ENCODE results near the gene KDM4C.

DNA sequence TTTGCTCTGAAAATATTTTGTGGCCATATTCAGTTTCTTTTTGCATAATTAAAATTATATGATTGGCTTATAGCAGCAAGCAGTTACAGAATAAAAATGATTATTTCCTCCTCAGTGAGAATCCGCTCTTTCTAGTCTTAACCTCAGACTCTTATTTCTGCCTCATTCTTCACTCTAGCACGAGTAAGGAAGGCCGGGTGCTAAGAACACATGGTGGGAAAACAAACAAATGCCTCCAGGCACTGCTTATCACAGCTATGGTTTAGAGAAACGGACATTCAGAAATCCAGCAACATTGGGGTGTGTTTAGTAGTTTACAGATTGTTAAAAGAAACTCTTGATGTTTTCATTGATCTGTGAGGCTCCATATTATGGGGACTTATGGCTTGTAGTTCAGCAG, 168.7 kb downstream of the KDM4C start:
- no peak for TF ChIP-seq CTCF (IDR thresholded peaks at IDR 0.05; ENCODE audit: low read length)
- TF ChIP-seq EZH2 (IDR thresholded peaks at IDR 0.05; ENCODE audit: borderline replicate concordance, low read length), result no peak
